GM19035 (cell line): ENCODE data around the gene TNS1.
"Not testable (repeated sequence)": the region's sequence is repeated elsewhere in the genome, so short reads cannot be mapped to it uniquely, and the experiment has no call there.

Experiments
- ATAC-seq: cut with Tn5 transposase; IDR thresholded peaks from one replicate; pipeline ENCODE4 v1.9.1; 2021; ENCODE audit not compliant: unreplicated experiment

The TNS1 gene

DNA sequence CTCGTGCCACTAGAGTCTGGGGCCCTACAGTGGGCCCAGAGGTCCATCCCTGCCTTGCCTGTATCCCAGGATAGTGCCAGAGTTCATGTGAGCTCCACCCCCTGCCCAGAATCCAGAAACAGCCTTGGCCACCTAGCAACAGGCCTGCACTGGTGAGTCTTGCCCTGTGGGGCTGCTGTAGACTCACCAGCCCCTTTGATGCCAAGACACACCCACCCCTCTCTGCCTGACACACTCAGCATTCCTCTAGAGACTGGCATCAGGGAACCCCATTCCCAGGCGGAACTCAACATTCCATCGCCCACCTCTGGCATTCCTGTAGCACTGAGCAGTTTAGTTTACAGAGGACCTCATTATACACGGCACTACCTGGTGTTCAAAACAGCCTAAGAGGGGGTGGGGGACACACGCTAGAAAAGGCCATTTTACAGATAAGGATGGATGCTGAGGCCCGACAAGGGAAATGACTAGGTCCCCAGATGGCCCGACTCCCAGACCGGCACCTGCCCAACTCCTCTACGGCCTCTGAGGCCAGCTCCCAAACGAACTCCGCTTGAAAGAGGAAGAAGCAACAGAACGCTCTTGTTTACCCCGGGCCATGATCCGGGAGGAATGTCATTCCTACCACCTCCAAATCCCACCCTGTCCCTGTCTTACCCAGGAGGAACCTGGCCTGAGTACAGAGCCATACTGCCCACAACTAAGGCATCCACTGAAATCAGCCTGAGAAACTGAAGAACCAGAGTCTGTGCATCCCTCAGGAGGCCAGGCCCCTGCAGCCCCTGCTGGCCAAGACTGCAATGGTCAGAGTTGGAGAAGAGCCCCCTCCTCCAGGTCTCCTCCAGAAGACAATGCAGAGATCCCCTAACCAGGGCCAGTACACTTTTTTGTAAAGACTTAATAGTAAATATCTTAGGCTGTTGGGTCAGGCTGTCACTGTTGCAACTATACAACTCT, 180.2 kb downstream of the TNS1 start:
- no peak for ATAC-seq

DNA sequence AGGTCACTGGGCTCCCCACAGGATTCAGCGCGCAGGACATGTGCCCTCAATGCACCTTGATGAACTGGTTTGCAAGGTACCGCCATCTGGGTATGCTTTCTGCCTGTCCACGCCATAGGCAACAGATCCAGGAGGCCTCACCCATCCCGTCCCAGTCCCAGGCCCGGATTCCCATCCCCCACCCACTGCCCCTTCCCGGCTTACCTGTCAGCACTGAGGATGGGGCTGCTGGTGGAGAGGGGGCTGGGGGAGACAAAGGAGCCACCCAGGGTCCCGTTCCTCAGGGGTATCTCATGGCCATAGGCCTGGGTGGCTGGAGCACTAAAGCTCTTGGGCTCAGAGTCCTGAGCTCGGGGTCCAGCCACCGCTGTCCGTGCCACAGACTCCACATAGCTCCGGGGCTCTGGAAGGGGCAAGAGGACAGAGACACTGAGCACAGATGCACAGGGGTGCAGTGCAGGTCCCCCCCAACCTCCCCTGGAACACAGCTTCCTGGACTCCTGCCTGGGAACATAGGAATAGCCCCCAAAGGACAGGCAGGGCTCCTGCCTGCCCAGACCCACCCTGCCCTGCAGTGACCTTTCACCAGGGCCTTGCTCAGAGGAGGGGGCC, 181.2 kb downstream of the TNS1 start:
- no peak for ATAC-seq

DNA sequence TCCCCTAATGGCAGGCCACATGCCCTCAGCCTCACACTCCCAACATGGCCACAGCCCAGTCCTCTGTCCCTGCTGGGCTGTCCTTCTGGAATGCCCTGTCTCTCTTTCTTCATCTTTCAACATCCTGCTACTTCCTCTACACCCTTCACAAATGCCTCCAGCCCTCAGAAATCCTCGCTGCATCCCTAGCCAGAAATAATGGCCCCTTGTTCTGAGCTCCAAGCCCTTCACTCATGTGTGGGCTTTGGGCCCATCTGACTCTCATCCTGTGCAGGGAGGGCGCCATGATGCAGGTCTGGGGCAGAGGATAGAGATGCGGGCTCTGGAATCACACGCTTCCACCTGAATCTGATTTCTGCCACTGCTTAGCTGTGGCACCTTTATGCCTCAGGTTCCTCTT, 181.9 kb downstream of the TNS1 start:
- ATAC-seq, result no peak

DNA sequence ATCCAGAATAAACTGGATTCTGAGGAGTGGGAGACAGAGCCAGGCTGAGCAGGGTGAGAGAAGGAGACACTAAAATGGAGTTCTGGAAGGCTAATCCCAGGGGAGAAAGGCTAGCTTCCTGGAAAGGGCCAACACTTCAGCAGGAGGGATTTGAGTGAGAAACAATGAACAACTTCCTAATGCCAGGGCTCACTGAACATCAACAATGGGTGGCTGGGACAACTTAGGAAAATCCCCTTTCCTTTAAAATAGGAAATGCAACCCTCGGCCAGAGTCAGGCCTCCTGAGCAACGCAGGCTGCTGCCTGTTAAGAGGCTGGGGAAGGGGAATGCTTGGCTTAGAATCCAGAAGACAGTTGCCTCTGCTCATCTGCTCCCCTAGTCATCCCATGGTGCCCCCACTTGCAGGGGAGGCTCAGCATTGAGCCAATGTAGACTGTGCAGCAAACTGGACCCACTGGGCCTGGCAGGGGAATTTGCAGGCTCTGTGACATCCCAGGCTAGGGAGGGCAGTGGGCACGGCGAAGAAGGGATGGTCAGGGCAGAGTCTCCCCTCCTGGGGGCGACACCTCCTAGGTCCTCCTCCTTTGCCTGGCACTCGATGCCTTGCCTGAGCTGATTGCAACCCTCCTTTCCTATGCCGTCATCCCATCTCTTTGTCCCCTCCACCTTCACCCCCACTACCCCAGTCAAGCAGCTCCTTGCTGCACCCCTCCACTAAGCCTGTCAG, 182.5 kb downstream of the TNS1 start:
- ATAC-seq, result no peak

DNA sequence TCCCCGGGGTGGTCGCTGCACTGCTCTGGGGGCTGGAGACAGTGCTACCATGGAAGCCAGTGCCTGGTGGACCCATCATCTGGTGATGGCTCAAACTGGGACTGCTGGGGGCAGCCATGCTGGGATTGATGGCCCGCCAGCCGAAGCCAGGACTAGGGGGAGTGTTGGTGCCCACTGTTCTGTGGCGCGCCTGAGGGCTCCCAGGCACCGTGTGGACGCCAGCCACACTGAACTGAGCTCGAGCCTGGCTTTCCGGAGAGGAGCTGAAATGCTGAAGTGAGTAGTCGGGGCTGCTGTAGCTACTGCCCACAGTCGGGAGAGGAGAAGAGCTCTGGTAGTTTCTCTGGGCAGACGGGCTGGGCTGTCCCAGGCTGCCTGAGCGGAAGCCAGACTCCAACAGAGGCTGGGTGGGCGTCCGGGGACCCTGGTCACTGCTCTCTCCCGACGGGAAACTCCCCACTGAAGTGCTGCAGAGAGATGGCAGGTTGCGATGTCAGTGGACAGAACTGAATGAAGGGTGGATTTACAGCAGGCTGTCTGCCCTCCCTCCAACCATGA, 184.4 kb downstream of the TNS1 start:
- ATAC-seq, result no peak

DNA sequence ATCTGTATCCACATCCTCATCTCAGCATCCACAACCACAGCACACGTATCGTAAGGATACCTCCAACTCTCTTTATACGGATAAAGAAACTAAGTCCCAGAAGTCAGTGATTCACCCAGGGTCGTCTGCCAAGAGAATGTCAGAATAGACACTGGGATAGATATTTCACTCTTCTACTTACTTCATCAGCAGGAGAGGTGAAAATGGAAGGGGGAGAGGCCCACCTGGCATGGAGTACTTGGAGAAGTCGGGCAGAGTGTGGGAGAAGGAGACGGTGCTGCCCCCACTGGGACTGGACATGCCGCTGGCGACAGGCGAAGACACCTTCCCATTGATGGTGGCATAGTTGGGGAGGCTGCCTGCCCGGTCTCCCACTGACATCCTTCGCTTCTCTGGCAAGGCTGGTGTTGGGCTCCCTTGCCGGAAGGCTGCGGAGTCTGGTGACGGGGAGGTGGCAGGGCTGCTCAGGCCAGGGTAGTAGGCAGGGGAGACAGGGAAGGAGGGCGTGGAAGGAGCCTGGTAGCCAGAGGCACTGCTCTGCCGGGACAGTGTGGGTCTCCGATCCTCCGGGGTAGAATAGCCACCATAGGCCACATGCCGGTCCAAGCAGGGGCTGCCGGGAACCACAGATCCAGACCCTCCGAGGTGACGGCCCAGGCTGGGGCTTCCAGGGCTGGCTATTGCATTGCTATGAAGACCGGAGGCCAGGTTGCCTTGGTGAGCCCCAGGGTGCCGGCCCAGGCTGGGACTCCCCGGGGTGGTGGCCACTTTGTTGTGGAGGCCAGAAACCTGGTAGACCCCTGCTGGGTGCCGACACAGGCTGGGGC, 185.1 kb downstream of the TNS1 start:
- ATAC-seq, result no peak

DNA sequence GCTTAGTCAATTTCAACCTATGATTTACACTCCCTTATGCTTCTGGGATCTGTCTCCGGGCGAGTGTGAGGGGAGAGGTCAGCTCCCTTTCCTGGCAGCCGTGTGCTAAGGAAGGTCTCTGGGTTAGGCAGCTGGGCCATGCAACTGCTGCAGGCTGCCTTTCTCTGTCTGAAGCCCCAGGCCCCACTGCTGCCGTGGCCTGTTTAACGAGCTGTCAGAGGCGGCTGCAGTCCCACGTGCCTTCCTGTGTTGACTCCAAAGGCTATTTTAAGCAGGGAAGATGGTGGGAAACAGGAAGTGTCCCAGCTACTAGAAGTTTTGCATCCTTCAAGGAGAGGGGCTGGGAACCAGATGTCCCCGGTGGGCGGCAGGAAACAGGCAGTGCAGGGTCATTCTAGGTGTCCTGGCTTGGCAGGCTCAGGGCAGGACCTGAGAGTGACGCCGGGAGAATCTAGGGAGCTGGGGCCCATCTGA, 186.4 kb downstream of the TNS1 start:
- no peak for ATAC-seq

DNA sequence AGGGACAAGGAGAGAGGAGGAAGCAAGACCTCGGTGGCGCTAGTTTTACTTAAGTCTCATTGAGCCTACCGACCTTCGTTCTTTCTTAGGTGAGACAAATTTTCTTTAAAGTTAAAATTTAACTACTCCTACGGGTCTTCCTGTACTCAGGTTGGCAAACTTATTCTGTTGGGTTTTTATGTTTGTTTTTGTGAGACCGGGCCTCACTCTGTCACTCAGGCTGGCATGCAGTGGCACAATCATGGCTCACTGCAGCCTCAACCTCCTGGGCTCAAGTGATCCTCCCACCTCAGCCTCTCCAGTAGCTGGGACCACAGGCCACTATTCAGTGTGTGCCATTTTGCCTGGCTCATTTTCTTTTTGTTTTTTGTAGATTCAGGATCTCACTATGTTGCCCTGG, 189.0 kb downstream of the TNS1 start:
- no peak for ATAC-seq

DNA sequence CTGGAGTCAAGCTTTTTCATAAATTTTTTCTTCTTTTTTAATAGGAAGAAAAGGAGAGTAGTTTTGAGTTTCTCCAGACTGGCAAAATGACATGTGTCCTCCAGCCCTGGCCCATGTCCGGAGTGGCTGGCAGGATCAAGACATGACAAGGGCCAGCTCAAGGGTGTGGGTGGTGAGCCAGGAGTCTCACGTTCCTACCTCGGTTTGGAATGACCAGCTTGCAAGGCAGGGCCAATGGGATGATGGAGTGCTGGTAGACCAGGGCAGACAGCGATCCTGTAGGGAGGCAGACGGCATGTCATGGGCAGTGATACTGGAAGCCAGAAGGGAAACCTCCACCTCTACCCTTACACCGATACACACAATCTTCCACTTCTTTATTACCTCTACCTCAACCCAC, 190.6 kb downstream of the TNS1 start:
- ATAC-seq, result no peak

DNA sequence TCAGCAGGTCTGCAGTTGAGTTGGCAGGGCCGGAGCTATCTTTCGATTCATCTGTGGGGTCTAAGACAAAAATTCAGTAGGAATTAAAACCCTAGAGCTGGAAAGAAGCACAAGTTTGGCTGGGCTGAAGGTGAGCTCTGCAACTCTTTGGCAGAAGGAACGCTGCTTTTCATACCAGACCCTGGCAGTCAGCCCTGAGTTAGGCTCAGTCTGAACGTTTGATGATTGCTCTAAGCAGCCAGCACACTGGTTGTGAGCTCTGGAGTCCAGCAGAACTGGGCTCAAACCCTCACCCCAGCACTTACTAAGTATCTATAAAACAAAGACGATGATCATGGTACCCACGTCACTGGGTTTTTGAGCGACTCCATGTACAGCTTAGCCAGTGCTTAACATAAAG, 192.5 kb downstream of the TNS1 start:
- no peak for ATAC-seq

DNA sequence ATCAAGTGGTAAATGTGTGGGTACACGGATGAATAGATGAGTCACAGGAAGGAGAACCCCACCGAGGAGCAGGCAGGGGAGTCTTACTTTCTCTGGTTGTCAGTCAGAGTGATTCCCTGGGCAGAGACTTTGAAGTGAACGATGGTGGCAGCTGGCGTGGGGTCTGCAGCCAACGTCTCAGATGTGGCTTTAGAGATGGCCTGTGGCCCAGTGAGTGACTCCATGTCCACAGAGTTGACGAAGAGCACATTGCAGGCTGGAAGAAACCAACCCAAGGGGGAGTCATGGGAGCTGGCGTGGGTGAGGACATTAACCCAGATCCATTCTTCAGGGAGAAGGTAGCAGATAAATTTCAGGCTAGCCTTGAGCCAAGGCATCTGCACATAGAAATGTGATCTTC, 193.1 kb downstream of the TNS1 start:
- ATAC-seq, result no peak

DNA sequence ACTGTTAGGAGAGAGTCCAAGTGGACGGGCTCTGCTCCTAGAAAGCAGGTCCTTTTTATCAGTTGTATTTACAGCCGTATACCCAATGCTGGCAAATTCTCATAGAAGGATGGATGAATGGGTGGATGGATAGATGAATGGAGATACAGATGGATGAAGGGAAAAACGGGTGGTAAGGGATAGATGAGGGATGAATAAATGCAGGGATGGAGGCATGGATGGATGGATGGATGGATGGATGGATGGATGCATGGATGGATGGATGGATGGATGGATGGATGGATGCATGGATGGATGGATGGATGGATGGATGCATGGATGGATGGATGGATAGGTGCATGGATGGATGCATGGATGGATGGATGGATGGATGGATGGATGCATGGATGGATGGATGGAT, 193.8 kb downstream of the TNS1 start:
- ATAC-seq, result not testable (repeated sequence)

DNA sequence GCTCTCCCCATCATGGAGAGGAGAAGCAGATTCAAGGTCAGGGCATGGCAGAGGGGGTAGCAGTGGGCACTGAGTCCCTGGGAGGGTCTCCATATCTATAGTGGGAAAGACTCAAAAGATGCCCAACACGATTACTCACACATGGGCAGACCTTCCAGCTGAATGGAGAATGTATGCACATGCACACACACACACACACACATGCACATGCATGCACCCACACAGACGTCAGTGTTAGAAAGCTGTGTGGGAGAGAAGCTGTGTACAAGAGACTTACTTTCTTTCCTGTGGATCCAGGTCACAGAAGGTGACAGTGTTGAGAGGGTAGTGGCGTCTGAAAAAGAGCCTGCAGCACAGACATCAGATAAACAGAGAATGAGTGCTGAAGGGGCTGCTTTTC, 194.5 kb downstream of the TNS1 start:
- ATAC-seq, result no peak

DNA sequence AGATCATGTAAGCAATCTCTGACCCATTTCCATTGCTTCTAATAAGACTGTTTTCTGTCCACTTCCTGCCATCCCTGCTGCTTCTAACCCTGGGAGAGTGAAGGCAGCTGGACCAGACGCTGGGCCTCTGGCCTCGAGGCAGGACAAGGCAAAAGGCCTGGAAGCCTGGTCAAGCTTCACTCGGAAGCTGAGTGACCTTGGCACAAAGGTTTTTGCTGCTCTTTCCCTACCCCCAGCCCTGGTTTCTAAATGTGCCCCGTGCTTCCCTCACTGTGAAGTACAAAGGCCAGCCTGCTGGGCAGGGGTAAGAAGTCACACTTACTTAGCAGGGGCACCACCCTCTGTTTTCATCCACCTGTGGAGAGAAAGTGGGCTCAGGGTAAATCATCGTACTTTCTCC, 195.0 kb downstream of the TNS1 start:
- no peak for ATAC-seq

DNA sequence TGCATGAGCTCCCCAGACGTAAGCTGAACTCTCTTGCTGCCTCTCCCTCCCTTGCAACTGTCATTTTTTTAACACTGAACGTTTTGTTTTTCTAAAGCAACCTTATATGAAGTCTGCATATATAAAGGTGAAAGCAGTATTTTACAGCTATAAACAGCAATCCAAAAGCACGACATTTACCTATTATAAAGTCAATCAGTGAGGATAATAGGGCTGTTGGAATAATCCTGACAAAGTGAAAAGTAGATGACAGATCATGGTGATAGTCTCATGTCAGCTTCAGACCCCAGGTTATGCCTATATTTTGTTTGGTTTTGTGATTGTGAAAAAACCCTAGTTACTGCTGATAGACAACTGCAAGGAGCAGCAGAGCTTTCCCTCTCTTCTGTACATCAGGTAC, 195.8 kb downstream of the TNS1 start:
- ATAC-seq, result no peak

DNA sequence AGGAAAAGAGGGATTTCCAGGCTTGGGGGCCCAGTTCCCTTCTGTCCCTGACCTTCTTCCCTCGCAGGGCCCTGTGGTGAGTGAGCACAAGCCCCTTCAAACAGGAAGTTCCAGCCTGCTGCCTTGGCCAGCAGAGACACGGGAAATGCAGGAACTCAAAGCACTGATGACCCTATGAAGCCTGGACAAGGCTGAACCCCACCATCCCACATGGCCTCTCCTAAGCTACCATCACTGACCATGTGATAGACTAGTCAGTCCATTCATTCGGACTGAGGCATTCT, 196.4 kb downstream of the TNS1 start:
- ATAC-seq, result no peak

DNA sequence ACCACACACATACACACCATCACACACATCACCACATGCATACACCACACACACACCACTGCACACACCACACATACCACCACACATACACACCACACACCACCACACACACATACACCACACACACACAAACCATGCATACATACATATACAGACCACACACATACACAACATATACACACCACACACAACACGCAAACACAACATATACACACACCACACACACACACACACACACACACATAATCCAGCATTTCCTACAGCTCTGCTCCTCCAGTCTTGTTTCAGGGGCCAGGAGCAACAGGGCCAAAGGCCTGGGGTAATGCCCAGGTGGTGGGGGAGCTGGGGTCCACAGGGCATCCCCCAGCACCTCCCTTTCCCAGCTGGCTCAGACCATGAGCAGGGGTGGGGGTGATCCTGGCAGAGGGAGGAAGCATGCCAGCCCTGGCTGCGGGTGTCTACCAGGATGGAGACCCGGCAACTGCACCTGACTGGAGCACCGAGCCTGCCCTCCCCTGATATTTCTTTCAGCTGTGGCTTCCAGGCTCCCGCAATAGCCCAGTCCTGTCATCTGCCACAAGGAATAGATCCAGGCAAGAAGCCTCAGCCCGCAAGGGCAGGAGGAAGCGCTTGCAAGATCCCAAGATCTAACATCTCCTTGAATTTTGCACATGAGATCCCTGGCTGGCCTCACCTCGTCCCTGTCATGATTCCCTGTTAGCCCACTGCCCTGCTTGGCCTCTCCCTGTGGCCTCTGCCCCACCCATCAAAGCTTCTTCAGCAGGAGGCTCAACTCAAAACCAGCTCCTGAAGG, 196.9 kb downstream of the TNS1 start:
- no peak for ATAC-seq

DNA sequence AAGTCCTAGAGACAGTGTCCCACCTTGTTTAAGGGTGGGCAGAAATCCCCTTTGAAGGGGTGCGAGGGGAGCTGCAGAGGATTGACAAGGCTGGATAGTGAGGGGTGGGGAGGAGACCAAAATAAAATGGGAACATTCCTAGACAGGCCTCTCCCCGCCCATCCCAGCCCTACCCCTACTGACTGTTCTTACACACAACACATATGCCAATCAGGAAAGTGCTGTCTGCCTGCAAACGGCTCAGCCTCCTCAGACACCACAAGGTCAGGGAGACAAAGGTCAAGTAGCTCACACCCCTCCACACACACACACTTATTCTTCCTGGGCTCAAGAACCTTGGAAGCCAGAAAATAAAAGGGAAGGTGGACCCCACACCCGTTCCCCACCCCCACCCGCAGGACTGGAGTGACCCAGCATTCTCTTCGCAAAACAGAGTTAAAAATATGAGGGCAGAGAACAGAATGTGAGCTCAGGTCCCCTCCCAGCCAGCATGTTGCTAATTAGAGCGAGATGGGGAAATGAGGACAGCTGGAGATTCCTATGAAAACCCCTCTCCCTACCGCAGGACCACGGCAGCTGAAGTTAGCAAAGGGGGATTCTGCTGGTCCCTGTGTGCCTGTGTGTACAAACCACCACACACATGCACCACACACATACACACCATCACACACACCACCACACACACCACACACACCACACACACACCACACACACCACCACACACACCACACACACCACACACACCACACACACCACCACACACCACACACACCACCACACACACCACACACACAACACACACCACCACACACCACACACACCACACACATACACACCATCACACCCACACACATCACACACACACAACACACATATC, 197.8 kb downstream of the TNS1 start:
- ATAC-seq, result no peak

DNA sequence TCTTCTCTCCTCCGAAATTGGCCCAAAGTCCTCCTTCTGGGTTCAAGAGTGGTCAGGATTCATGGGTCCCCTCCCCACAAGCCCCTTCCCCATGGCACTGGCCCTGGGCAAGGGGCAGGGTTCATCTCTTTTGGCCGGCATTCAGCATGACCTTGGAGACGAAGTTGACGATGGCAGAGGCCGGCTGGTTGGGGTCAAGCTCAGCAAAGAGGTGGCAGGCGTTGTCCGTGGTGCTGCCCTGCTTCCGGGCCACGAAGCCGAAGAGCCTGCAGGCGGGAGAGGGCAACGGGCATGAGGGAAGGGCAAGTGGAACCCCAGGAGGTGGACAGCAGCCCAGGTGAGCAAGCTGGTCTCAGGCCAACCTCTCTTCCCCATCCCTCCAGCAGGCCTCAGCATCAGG, 198.5 kb downstream of the TNS1 start:
- ATAC-seq, result no peak
